ENCODE measurements around the gene DNAI1.

Gene DNAI1

GRCh38 chr9:34541540-34541939 is 82.9 kb downstream of the DNAI1 start:
- no peak for DNase-seq (ENCODE audit: low read depth, low spot score)
- no peak for TF ChIP-seq CTCF (IDR thresholded peaks at IDR 0.05; ENCODE audit: low read depth, low read length)
- in situ Hi-C loops (cut with HindIII; ENCODE audit: low sequenced_read_pairs) = no loop called here
- no peak overlapping the region for H3K4me3 ChIP-seq (ENCODE audit: low read depth, low read length)

DNA sequence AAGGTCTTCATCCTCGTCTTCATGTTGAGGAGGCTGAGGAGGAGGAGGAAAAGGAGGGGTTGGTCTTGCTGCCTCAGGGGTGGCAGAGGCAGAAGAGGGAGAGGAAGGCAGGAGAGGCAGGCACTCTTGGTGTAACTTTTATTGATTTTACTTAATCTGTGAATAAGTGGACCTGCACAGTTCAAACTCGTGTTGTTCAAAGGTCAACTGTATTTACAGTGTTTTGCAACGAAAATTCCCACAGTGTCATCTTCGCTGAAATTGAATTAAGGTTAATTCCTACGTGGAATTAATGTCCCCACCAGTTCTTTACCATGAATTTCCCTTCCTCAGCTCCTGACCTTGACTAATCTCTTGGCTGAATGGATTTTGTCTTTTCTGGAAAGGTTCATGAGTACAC is 85.4 kb downstream of the DNAI1 start:
- in situ Hi-C loops (cut with HindIII; ENCODE audit: low sequenced_read_pairs) = no loop called here
- no peak overlapping the region for H3K4me3 ChIP-seq (ENCODE audit: low read depth, low read length)
- no peak for DNase-seq (ENCODE audit: low read depth, low spot score)
- no peak for TF ChIP-seq CTCF (IDR thresholded peaks at IDR 0.05; ENCODE audit: low read depth, low read length)

DNA sequence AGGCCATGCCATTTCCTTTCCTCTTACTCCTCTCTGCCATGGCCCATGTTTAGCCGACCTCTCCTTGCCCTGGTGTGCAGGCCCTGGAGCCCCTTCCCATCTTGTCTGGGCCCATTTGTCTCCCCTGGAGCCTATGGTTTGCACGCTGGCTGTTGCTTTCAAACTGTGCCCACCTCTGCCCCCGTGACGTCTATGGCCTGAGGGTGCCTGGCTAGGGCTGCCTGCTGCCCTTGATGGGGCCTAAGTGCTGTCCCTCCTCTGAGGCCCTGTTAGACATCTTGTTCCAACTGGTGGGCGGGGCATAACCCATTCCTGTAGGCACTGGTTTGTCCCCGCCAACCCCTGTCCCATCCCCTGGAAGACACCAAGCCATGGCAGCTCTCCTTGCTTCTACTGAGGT is 86.9 kb downstream of the DNAI1 start:
- no peak for TF ChIP-seq CTCF (IDR thresholded peaks at IDR 0.05; ENCODE audit: low read depth, low read length)
- H3K4me3 ChIP-seq (ENCODE audit: low read depth, low read length) = no peak overlapping the region
- no peak for DNase-seq (ENCODE audit: low read depth, low spot score)
- in situ Hi-C loops (cut with HindIII; ENCODE audit: low sequenced_read_pairs) = no loop called here

DNA sequence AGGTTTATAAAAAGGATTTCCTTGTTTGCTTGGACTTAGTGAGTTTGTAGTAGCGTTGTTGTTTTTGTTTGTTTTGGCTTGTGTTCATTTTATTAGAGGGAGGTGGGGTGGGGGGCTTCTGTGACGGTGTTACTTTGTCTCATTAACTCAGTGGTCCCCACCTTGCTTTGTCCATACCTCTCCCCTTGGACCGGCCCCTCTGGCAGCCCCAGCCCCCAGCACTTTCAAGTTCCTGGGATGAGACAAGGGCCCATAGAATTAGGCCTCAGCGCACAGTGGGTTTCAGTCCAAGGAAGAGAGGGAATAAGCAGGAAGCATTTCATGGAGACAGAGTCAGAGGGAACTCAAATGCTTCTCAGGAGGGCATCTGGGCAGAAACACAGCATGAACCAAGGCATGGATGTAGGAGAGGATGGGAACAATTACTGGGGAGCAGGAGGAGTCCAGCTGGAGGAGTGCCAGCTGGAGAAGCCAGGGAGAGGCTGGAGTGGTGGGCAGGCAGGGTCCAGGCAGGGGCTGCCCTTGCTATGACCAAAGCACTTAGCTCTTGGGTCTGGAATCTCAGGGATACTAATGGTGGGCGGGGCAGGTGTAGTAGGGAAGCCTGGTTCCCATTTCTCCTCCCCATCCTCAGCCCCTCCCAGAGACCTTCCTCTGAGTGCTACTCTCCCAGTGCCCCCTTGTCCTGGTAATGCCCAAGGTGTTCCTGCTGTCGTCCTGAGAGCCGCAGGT is 87.7 kb downstream of the DNAI1 start:
- H3K4me3 ChIP-seq (ENCODE audit: low read depth, low read length) = no peak overlapping the region
- TF ChIP-seq CTCF (IDR thresholded peaks at IDR 0.05; ENCODE audit: low read depth, low read length) = no peak
- no peak for DNase-seq (ENCODE audit: low read depth, low spot score)
- in situ Hi-C loops (cut with HindIII; ENCODE audit: low sequenced_read_pairs) = no loop called here

GRCh38 chr9:34546834-34547827 is 88.5 kb downstream of the DNAI1 start:
- TF ChIP-seq CTCF (IDR thresholded peaks at IDR 0.05; ENCODE audit: low read depth, low read length) = peak; percentile 83
- in situ Hi-C loops (cut with HindIII; ENCODE audit: low sequenced_read_pairs) = no loop called here
- H3K4me3 ChIP-seq (ENCODE audit: low read depth, low read length) = no peak overlapping the region
- DNase-seq (ENCODE audit: low read depth, low spot score) = peak; percentile 67

DNA sequence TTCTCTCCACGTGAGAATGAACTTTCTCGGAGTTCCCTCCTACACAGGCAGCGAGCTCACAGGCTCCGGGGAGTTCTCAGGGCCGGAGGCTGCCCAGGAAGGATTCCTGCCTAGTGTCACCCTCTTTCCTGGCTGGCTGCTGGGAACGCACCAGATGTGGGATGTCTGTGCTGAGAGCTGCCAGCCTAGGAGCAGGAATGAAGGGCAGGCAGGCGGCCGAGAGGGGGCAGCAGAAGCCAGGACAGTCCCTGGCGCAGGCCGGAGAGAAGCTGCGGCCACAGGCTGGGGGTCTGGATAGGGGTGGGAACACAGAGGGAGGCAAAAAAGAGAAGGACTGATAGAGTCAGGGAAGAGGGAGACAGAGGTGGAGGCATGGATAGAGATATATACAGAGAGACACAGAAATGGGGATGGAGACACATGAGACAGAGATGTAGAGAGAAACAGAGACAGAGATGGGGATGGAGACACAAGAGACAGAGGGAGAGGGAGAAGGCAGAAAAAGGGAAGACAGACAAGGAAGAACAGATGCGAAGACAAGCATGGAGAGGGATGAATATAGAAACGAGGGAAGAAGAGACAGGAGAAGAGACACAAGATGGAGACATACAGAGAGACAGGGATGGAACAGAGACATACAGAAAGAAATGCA is 89.5 kb downstream of the DNAI1 start:
- DNase-seq (ENCODE audit: low read depth, low spot score) = peak; percentile 32
- no peak overlapping the region for H3K4me3 ChIP-seq (ENCODE audit: low read depth, low read length)
- TF ChIP-seq CTCF (IDR thresholded peaks at IDR 0.05; ENCODE audit: low read depth, low read length) = peak; percentile 94
- in situ Hi-C loops (cut with HindIII; ENCODE audit: low sequenced_read_pairs) = no loop called here
